ENCODE measurements around the gene ONECUT2.

Gene ONECUT2

DNA sequence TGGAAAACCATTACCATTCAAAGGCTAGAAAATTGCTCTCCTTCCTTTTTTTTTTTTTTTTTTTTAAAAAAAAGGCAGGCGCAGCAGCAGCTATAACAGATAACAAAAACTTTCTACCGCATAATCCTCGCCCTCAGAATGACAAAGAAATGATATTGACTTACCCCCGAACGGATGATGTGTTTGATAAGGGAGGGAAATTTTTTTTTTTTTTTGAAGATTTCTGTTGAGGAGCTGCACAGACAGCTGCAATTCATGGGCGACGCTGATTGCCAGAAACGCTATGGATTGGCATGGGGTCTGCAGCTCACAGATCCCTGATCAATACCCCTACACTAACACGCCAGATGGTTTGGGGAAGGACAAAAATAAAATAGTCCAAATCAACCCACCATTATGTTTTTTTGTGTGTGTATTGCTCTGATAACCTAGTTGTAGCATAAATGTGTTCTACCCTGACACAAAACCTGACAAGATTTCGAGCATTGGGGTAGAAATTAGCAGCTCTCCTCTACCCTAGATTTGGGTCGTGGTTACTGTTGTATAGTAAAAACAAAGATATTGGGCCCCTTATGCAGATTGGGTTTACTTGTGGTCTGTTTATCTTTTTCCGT lies 3.6 kb upstream of the ONECUT2 start:
- no peak for DNase-seq

GRCh38 chr18:57432140-57432539 lies 3.0 kb upstream of the ONECUT2 start:
- no peak for DNase-seq

DNA sequence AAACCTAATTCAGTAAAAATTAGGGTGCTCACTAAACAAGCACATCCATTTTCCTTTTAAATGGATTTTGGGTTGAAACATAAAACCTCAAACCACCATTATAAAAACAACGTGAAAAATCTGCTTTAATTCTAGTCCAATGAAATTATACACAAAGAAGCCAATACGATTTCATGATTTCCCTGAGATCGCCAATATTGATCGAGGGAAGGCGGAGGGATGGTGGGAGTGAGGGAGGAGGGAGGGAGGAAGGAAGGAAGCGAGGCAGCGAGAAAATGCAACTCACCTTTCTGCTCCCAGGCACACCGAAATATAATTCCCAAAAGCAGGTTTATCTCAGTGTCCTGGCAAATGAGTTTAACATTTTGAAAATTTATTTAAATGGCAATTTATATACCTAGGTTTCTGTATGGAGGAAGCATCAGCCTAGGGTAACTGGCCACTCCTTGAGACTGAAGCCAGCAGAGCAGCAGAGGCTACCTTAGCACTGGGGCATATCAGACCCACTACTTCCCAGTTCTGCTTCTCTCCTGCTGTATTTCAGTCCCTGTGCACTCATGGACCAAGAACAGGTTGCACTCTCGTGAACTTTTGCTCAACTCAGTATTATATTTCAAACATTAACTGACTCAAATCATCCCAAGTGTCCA lies 2.3 kb upstream of the ONECUT2 start:
- DNase-seq = no peak

GRCh38 chr18:57433482-57433881 lies 1.7 kb upstream of the ONECUT2 start:
- no peak for DNase-seq

DNA sequence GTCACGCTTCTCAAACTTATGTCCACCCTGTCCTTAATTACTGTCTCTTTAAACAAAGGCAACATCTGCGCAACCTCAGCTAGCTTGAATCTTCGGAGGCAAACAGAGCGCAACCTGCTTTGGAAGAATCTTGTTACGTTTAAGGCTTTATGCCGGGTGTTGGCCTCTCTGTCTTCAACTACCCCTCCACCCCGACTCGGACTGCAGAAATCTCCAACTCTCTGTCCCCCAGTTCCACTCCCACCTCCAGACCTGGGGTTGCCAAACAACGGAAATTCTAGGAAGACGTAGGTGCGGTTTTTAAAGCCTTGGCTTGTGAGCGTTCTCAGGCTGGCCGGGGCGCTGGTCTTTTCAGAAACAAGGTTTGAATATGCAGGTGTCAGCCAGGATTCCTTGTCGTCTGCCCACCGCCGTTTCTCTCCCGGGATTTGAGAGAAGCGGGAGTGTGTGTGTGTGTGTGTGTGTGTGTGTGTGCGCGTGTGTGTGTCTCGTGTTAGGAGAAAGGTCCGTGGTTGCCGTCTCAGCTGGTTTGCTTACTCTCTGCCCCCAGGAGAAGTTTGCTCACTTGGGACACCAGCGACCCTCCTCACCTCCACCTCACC lies 1.1 kb upstream of the ONECUT2 start:
- no peak for DNase-seq

DNA sequence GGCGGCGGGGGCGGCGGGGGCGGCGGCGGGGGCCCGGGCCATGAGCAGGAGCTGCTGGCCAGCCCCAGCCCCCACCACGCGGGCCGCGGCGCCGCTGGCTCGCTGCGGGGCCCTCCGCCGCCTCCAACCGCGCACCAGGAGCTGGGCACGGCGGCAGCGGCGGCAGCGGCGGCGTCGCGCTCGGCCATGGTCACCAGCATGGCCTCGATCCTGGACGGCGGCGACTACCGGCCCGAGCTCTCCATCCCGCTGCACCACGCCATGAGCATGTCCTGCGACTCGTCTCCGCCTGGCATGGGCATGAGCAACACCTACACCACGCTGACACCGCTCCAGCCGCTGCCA lies 644 bp downstream of the ONECUT2 start:
- no peak for DNase-seq

GRCh38 chr18:57436191-57436964 lies 1.2 kb downstream of the ONECUT2 start:
- DNase-seq = no peak

DNA sequence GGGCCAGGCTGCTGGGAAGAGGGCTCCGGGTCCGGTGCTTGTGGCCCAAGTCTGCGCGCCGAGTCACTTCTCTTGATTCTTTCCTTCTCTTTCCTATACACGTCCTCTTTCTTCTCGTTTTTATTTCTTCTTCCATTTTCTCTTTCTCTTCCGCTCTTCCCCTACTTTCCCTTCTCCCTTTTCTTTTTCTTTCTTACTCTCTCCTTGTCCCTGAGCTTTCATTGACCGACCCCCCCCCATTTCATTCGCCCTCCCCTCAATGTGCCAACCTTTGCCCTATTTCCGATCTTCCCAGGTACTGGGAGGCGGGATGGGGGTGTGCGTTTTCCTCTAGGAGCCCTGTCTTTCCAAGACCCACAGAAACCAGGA lies 1.8 kb downstream of the ONECUT2 start:
- DNase-seq = no peak

DNA sequence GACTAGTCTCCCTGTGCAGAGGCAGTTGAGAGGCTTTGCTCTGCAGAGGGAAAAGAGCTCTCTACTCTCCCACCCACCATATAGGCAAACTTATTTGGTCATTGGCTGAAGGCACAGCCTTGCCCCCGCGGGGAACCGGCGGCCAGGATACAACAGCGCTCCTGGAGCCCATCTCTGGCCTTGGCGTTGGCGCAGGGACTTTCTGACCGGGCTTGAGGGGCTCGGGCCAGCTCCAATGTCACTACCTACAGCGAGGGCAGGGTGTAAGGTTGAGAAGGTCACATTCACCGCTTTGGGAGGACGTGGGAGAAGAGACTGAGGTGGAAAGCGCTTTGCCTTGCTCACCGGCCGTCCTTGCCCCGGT lies 2.2 kb downstream of the ONECUT2 start:
- DNase-seq = no peak

GRCh38 chr18:57437766-57438671 lies 2.8 kb downstream of the ONECUT2 start:
- peak; percentile 25 for DNase-seq

GRCh38 chr18:57438743-57439608 lies 3.8 kb downstream of the ONECUT2 start:
- DNase-seq = no peak

DNA sequence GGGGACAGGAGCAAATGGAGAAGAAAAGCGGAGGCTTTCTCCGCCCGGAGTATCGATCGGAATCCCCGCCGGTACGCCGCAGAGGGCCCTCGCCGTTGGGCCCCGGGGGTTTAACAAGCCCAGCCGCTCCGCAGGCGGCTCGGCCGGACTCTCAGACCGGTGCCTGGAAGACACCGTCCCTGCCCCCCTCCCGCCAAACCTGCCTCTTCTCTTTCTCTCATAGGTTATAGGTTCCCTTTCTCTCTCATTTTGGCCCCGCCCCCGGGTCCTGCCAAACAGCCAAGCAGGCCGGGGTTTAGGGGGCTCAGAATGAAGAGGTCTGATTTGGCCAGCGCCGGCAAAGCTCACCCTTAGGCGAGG lies 4.4 kb downstream of the ONECUT2 start:
- DNase-seq = no peak

GRCh38 chr18:57439985-57440330 lies 4.8 kb downstream of the ONECUT2 start:
- no peak for DNase-seq

GRCh38 chr18:57440331-57441070 lies 5.3 kb downstream of the ONECUT2 start:
- no peak for DNase-seq

DNA sequence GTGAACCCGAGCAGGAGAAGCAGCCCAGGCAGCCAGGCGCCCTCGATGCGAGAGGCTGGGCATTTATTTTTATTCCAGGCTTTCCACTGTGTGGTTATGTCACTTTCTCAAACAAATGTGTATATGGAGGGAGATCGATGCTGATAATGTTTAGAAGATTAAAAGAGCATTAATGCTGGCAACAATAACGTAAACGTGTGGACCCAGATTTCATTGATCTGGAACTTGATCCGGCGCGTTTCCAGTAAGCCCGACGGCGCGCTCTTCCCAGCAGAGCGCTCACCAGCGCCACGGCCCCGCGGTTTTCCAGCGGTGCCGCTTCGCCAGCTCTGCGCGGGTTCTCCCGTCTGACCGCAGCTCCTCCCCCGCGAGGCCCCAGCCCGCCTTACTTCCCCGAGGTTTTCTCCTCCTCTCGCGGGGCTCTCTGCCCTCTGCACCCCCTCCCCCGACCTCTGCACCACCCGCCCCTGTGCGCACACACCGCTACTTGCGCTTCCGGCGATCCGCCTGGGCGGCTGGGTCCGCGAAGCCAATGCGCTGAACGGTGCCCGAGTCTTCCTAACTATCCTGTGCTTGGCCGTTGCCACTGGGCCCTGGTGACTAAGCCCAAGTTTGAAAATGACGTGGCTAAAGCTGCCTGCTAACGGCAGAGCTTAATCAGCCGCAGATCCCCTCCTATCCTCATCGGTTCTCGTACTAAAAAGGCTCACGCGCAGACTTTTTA lies 6.1 kb downstream of the ONECUT2 start:
- DNase-seq = no peak

DNA sequence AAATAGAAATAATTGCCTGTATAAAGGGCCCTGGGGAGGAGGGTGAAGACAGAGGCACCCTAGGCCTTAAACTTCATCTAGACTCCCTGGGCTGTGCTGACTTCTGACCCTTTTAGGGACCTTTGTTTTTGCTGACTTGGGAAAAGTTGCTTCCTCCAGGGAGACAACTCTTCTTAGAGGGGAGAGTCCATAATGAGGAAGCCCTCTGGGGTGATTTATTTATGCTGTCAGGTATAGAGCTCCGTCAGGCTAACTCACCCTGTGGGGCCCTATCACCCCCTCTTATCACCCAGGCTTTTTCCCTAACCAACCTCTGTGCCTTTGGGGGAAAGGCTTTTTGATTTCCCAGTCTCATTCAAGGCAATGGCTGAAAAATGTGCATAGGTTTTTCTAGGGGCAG lies 8.1 kb downstream of the ONECUT2 start:
- no peak for DNase-seq

DNA sequence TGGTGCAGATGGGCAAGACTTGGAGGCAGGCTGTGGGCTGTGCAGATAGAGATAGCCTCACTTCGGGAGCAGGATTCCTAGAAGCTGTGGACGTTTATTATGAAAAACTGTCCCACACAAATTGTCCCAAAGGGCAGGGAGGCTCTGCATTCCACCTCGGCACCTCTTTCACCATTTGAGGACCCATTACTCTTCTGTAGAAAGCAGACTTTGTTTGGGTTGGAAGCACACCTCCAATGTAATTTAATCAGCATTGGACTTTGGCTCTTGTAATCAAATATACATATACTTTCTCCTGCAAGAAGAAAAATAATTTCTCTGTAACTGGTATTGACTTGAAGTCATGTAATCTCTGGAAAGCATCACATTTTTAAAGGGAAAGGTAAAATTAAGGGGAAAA lies 8.5 kb downstream of the ONECUT2 start:
- no peak for DNase-seq

- DNase-seq = no peak
Observed at GRCh38 chr18:57444301-57444759, 9.2 kb downstream of the ONECUT2 start.

GRCh38 chr18:57445488-57446319 lies 10.5 kb downstream of the ONECUT2 start:
- DNase-seq = no peak

GRCh38 chr18:57446322-57446721 lies 11.1 kb downstream of the ONECUT2 start:
- DNase-seq = no peak
